ENCODE data around the gene MCRIP1. TPM values are rescaled to one million over a fixed set of nuclear protein-coding genes. Genes with fewer than 3 reads are reported as not detected.

MCRIP1 gene
- total and polyA plus RNA-seq, 9 of the 15 experiments (the other 6 are each of a cell fraction or from before 2014, with no cell fraction given), result 0.39 to 35.8 (median 9.7) TPM

GRCh38 chr17:81859906-81860755 lies 27.0 kb upstream of the MCRIP1 start, which contains the start of gene P4HB (continued):
- TF ChIP-seq E2F5 (CRISPR knock-in tag; IDR thresholded peaks at IDR 0.05) (0 out of 2 replicates have a peak, but pooled peaks have one; percentile 27), RUNX1 (IDR thresholded peaks at IDR 0.05; ENCODE audit: low read depth) (no peak), SMARCE1 (IDR thresholded peaks at IDR 0.05) (no peak), U2AF1 (optimal IDR thresholded peaks at IDR 0.05; ENCODE audit: low read depth, low read length) (peak; percentile 52), ZNF511 (CRISPR knock-in tag; IDR thresholded peaks at IDR 0.05) (peak; percentile 65; the same call in 1 of the 2 replicates), STAT6 (CRISPR knock-in tag; IDR thresholded peaks at IDR 0.05) (0 out of 2 replicates have a peak, but pooled peaks have one; percentile 9), RBM17 (IDR thresholded peaks at IDR 0.05; ENCODE audit: borderline replicate concordance, low read depth, low read length) (no peak), VEZF1 (CRISPR knock-in tag; IDR thresholded peaks at IDR 0.05) (peak; percentile 99), DDX20 (tag; IDR thresholded peaks at IDR 0.05; ENCODE audit: low read depth) (no peak), KLF13 (tag; IDR thresholded peaks at IDR 0.05; ENCODE audit: borderline replicate concordance, low read depth) (0 out of 2 replicates have a peak, but pooled peaks have one; percentile 31), BRD4 (IDR thresholded peaks at IDR 0.05) (peak; percentile 59; the same call in 1 of the 2 replicates)

All from K562 (cell line).